OCI-LY1 (cell line): ENCODE data around the gene EEF1B2.
"Not testable (repeated sequence)": the region's sequence is repeated elsewhere in the genome, so short reads cannot be mapped to it uniquely, and the experiment has no call there.

ENCODE experiments used
- H2AFZ ChIP-seq: fragments of 200-600 bp; sonication (generic), shearing (Covaris generic); 2 replicates; pipeline ENCODE4 v1.6.0; 2014; ENCODE audit warnings: antibody characterized with exemption, mild to moderate bottlenecking, low read length
- H3F3A ChIP-seq: fragments of 200-600 bp; sonication (generic), shearing (Covaris generic); 2 replicates; pipeline ENCODE4 v1.6.0; 2014; ENCODE audit warnings: mild to moderate bottlenecking, antibody characterized with exemption, low read length, moderate library complexity; ENCODE audit not compliant: insufficient read depth
- H3K27ac ChIP-seq: fragments of 200-600 bp; sonication (generic); 2 replicates; pipeline ENCODE4 v1.5.1; 2014; ENCODE audit warnings: low read length, mixed run types, mild to moderate bottlenecking, low read depth; ENCODE audit not compliant: poor library complexity, severe bottlenecking
- H3K27me3 ChIP-seq: fragments of 200-600 bp; sonication (generic); 2 replicates; pipeline ENCODE4 v1.6.0; 2014; ENCODE audit warnings: antibody characterized with exemption, mild to moderate bottlenecking, low read length, moderate library complexity; ENCODE audit not compliant: insufficient read depth
- H3K36me3 ChIP-seq: fragments of 200-600 bp; sonication (generic); 2 replicates; pipeline ENCODE4 v1.6.1; 2014; ENCODE audit warnings: mild to moderate bottlenecking, antibody characterized with exemption, low read length, moderate library complexity, mixed read lengths; ENCODE audit not compliant: insufficient read depth
- H3K4me1 ChIP-seq: fragments of 200-600 bp; sonication (generic); 2 replicates; pipeline ENCODE4 v1.5.1; 2014; ENCODE audit warnings: mild to moderate bottlenecking, low read length, moderate library complexity; ENCODE audit not compliant: insufficient read depth, severe bottlenecking
- H3K4me2 ChIP-seq: fragments of 200-600 bp; sonication (generic), shearing (Covaris generic); 2 replicates; pipeline ENCODE4 v1.6.1; 2014; ENCODE audit warnings: low read length
- H3K4me3 ChIP-seq: fragments of 200-600 bp; sonication (generic); 2 replicates; pipeline ENCODE4 v1.5.1; 2014; ENCODE audit warnings: low read length, low read depth, mild to moderate bottlenecking, mixed read lengths; ENCODE audit not compliant: poor library complexity, severe bottlenecking
- H3K79me2 ChIP-seq: fragments of 200-600 bp; shearing (Covaris generic); 2 replicates; pipeline ENCODE4 v1.6.1; 2016; ENCODE audit warnings: mixed run types, low read length, mixed read lengths; ENCODE audit not compliant: insufficient read depth
- H3K9ac ChIP-seq: fragments of 200-600 bp; sonication (generic), shearing (Covaris generic); 2 replicates; pipeline ENCODE4 v1.6.1; 2014; ENCODE audit warnings: mild to moderate bottlenecking, low read length, mixed read lengths
- H3K9me2 ChIP-seq: fragments of 200-600 bp; sonication (generic), shearing (Covaris generic); 2 replicates; pipeline ENCODE4 v1.6.1; 2014; ENCODE audit warnings: low read depth, mild to moderate bottlenecking, low read length, mixed read lengths
- H3K9me3 ChIP-seq: fragments of 200-600 bp; shearing (Covaris generic); 2 replicates; pipeline ENCODE4 v1.6.1; 2014; ENCODE audit warnings: low read length, mixed read lengths
- H4K20me1 ChIP-seq: fragments of 200-600 bp; sonication (generic), shearing (Covaris generic); 2 replicates; pipeline ENCODE4 v1.6.0; 2016; ENCODE audit warnings: mild to moderate bottlenecking, low read length; ENCODE audit not compliant: insufficient read depth
- EZH2 ChIP-seq: fragments of 200-600 bp; sonication (generic), shearing (Covaris generic); IDR thresholded peaks from 2 replicates; pipeline ENCODE4 v1.8.0; 2017; ENCODE audit warnings: borderline replicate concordance, mixed run types, mild to moderate bottlenecking, antibody characterized with exemption, low read length, moderate library complexity, mixed read lengths
- TF ChIP-seq, protein P1 (sequence below): fragments of 200-600 bp; sonication (generic), shearing (Covaris generic); IDR thresholded peaks from 2 replicates; pipeline ENCODE4 v1.5.1; 2017; ENCODE audit warnings: mild to moderate bottlenecking, antibody characterized with exemption, low read length, moderate library complexity, mixed read lengths

EEF1B2 gene

DNA sequence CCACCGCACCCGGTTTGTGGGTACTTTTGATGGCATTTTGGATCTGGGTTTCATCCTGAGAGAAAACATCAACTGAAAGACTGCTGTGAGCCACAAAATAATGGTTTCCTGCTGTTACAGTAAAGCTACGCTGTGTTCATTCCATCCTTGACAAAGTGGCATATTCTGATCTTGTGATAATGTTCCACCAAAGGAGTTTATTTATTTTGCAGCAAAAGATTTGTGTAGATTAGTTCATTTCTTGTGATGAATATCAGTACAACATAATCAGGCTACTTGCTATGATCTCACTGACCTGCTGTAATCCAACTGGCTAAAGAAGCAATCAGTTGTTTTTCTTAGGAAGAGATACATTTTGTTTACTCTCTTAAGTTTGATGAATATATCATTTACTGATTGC, 45.0 kb downstream of the EEF1B2 start:
- H3K4me2 ChIP-seq = no peak overlapping the region
- no peaks in the 10 kb centered on the region for H3K79me2 ChIP-seq
- H3K4me1 ChIP-seq = no peaks in the 10 kb centered on the region
- H3K27me3 ChIP-seq = no peaks in the 10 kb centered on the region
- TF ChIP-seq EZH2 = no peak
- TF ChIP-seq, protein P1, sequence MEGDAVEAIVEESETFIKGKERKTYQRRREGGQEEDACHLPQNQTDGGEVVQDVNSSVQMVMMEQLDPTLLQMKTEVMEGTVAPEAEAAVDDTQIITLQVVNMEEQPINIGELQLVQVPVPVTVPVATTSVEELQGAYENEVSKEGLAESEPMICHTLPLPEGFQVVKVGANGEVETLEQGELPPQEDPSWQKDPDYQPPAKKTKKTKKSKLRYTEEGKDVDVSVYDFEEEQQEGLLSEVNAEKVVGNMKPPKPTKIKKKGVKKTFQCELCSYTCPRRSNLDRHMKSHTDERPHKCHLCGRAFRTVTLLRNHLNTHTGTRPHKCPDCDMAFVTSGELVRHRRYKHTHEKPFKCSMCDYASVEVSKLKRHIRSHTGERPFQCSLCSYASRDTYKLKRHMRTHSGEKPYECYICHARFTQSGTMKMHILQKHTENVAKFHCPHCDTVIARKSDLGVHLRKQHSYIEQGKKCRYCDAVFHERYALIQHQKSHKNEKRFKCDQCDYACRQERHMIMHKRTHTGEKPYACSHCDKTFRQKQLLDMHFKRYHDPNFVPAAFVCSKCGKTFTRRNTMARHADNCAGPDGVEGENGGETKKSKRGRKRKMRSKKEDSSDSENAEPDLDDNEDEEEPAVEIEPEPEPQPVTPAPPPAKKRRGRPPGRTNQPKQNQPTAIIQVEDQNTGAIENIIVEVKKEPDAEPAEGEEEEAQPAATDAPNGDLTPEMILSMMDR = no peak
- H3K4me3 ChIP-seq = no peak overlapping the region
- no peak overlapping the region for H2AFZ ChIP-seq
- H3K9me3 ChIP-seq = no peaks in the 10 kb centered on the region
- no peaks in the 10 kb centered on the region for H3K9me2 ChIP-seq
- no peak overlapping the region for H3K9ac ChIP-seq
- H3K27ac ChIP-seq = no peak overlapping the region
- no peaks in the 10 kb centered on the region for H4K20me1 ChIP-seq
- H3F3A ChIP-seq = no peaks in the 10 kb centered on the region
- no peaks in the 10 kb centered on the region for H3K36me3 ChIP-seq

DNA sequence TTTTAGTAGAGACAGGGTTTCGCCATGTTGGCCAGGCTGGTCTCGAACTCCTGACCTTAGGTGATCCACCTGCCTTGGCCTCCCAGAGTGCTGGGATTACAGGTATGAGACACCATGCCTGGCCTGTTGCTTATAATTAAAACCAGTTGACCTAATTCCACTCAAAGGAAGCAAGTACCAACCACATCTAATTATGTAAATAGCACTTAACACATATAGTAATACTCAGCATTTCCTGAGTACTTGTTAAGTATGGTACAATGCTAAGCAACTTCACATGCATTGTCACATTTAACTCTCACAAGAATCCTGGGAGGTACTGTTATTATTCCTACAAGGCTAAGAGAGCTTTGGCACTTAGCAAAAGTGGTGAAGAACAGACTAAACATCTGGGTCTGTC, 47.6 kb downstream of the EEF1B2 start:
- H3K27ac ChIP-seq, H3F3A ChIP-seq, H3K9me2 ChIP-seq, H2AFZ ChIP-seq, H3K79me2 ChIP-seq, H4K20me1 ChIP-seq, H3K36me3 ChIP-seq, H3K9ac ChIP-seq, H3K4me2 ChIP-seq, H3K9me3 ChIP-seq, H3K4me3 ChIP-seq, H3K4me1 ChIP-seq, H3K27me3 ChIP-seq: not testable (repeated sequence)

DNA sequence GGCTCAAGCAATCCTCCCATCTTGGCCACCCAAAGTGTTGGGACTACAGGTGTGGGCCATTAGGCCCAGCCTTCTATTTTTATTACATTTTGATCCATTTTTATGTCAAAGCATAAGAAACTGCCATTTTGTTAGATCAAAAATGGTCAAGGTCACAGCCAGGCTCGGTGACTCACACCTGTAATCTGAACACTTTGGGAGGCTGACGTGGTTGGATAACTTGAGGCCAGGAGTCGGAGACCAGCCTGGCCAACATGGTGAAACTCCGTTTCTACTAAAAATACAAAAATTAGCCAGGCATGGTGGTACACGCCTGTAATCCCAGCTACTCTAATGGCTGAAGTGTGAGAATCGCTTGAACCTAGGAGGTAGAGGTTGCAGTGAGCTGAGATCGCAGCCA, 49.2 kb downstream of the EEF1B2 start:
- TF ChIP-seq, protein P1 = no peak
- no peak for TF ChIP-seq EZH2
- no peaks in the 10 kb centered on the region for H3K36me3 ChIP-seq
- no peak overlapping the region for H3K27ac ChIP-seq
- H3K9me2 ChIP-seq = no peaks in the 10 kb centered on the region
- H3K4me2 ChIP-seq = no peak overlapping the region
- no peaks in the 10 kb centered on the region for H3K27me3 ChIP-seq
- no peaks in the 10 kb centered on the region for H3K79me2 ChIP-seq
- no peaks in the 10 kb centered on the region for H3K9me3 ChIP-seq
- H3F3A ChIP-seq = no peaks in the 10 kb centered on the region
- no peaks in the 10 kb centered on the region for H3K4me1 ChIP-seq
- H4K20me1 ChIP-seq = no peaks in the 10 kb centered on the region
- no peak overlapping the region for H3K4me3 ChIP-seq
- no peak overlapping the region for H3K9ac ChIP-seq
- no peak overlapping the region for H2AFZ ChIP-seq

DNA sequence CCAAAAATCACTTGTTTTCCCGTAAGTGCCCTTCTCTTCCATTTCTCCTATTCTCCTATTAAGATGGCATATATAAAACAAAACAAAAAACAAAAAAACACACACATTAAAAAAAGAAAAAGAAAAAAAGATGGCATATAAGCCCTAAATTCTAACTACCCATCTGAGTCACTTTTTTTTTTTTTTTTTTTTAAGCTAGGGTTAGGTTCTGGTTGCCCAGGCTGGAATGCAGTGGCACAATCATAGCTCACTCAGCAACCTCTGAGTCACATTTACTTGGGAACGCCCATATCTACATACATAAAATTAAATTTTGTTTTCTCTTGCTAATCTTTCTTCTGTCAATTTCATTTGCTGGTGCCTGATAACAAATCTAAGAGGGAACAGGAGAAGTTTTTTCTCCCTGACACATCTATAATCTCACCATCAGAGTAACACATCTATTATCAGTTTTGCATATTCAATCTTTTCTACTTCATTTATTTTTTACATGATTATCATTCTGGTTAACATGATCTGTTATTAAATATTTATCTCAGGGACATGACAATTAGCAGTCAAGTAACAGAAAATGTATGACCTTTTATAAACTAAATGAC, 52.1 kb downstream of the EEF1B2 start:
- H2AFZ ChIP-seq = no peak overlapping the region
- H3K9me2 ChIP-seq = no peaks in the 10 kb centered on the region
- H3K9me3 ChIP-seq = no peaks in the 10 kb centered on the region
- H4K20me1 ChIP-seq = no peaks in the 10 kb centered on the region
- H3F3A ChIP-seq = no peaks in the 10 kb centered on the region
- H3K36me3 ChIP-seq = no peaks in the 10 kb centered on the region
- no peak overlapping the region for H3K4me3 ChIP-seq
- no peak overlapping the region for H3K4me2 ChIP-seq
- H3K9ac ChIP-seq = no peak overlapping the region
- no peaks in the 10 kb centered on the region for H3K27me3 ChIP-seq
- TF ChIP-seq, protein P1 = no peak
- no peak for TF ChIP-seq EZH2
- no peaks in the 10 kb centered on the region for H3K79me2 ChIP-seq
- no peak overlapping the region for H3K27ac ChIP-seq
- H3K4me1 ChIP-seq = no peaks in the 10 kb centered on the region
